GM12878 (cell line): ENCODE data around the gene ASPM. TPM values are rescaled to one million over a fixed set of nuclear protein-coding genes. Genes with fewer than 3 reads are reported as not detected.

Experiments used
- BACH1 ChIP-seq: fragments of 450-650 bp; IDR thresholded peaks from 2 replicates; pipeline ENCODE4 v1.6.1; 2017; ENCODE audit warnings: mild to moderate bottlenecking, borderline replicate concordance
- FOXM1 ChIP-seq: IDR thresholded peaks from 2 replicates; pipeline ENCODE4 v1.6.1; 2012; ENCODE audit warnings: low read depth, mild to moderate bottlenecking, inconsistent platforms, low read length, moderate library complexity
- JUND ChIP-seq: IDR thresholded peaks from 2 replicates; pipeline ENCODE4 v1.6.1; 2012; ENCODE audit warnings: low read depth, mild to moderate bottlenecking, low read length, improper control_type of control experiment, moderate library complexity
- WRNIP1 ChIP-seq: IDR thresholded peaks from 2 replicates; pipeline ENCODE4 v1.6.1; 2011; ENCODE audit warnings: low read depth, low read length, improper control_type of control experiment, borderline replicate concordance
- YY1 ChIP-seq: IDR thresholded peaks from 2 replicates; pipeline ENCODE4 v1.6.1; 2011; ENCODE audit warnings: low read depth, mild to moderate bottlenecking, low read length
- ZNF384 ChIP-seq: IDR thresholded peaks from 2 replicates; pipeline ENCODE4 v1.6.1; 2012; ENCODE audit warnings: low read depth, mild to moderate bottlenecking, low read length, improper control_type of control experiment, borderline replicate concordance
- polyA plus RNA-seq, 11 experiments: library from polyadenylated mRNA; depleted of rRNA in 4 of 11; unstranded in 6 of 11; stranded (reverse) in 5 of 11; fragments of >200 nt; fragmentation: Nextera tagmentation in 4 of 11; fragmentation: Illumina TruSeq in 1 of 11; extraction: Ambion mirVana in 4 of 11; extraction: Trizol in 1 of 11; gene quantifications; 1 replicate in 1 of 11; 2 replicates in 10 of 11; pipeline versions ENCODE4 v1.2.1 to v1.2.3, GENCODE V29; 2011 to 2016; ENCODE audit warnings: inconsistent platforms in 2 of 11, missing spikeins in 2 of 11, low read depth in 1 of 11
- total RNA-seq, 4 experiments: library from RNA; depleted of rRNA in 3 of 4; stranded (reverse); fragments of >200 nt in 3 of 4; fragmentation: Illumina TruSeq in 1 of 4; extraction: Trizol in 1 of 4; gene quantifications; 2 replicates each; pipeline versions ENCODE4 v1.2.1 to v1.2.3, GENCODE V29; 2013 to 2021
- TF ChIP-seq, protein P1 (sequence below): IDR thresholded peaks from 2 replicates; pipeline ENCODE4 v1.6.1; 2012; ENCODE audit warnings: improper control_type of control experiment, low read depth, low read length; ENCODE audit not compliant: insufficient replicate concordance
- TF ChIP-seq, protein P2 (sequence below): IDR thresholded peaks from 2 replicates; pipeline ENCODE4 v1.6.1; 2012; ENCODE audit warnings: low read length, inconsistent platforms

Gene ASPM
- total and polyA plus RNA-seq, 10 of the 15 experiments (the other 5 are each of a cell fraction or from before 2014, with no cell fraction given): 16.2 to 54.9 (median 26.4) TPM

DNA sequence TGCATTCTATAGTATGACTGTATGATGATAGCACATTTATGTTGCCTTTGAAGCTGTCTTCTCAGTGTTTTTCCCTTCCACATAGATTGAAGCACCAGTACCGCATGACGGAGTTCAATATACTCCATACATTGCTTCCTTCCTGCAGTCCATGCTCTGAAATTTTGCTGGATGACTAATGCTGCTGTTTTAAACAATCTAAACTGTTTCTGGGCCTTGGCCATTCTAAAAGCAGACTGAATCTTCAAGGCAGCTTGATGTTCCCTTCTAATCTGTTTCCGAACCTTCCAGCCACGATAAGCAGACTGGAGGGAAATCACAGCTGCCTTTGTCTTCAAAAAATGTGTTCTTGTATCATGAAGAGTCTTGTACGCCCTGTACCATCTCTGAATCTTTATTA lies 43.2 kb downstream of the ASPM start (continued):
- TF ChIP-seq WRNIP1 (no peak), FOXM1 (no peak), ZNF384 (no peak), JUND (no peak), YY1 (no peak), BACH1 (no peak)
- TF ChIP-seq, protein P1, sequence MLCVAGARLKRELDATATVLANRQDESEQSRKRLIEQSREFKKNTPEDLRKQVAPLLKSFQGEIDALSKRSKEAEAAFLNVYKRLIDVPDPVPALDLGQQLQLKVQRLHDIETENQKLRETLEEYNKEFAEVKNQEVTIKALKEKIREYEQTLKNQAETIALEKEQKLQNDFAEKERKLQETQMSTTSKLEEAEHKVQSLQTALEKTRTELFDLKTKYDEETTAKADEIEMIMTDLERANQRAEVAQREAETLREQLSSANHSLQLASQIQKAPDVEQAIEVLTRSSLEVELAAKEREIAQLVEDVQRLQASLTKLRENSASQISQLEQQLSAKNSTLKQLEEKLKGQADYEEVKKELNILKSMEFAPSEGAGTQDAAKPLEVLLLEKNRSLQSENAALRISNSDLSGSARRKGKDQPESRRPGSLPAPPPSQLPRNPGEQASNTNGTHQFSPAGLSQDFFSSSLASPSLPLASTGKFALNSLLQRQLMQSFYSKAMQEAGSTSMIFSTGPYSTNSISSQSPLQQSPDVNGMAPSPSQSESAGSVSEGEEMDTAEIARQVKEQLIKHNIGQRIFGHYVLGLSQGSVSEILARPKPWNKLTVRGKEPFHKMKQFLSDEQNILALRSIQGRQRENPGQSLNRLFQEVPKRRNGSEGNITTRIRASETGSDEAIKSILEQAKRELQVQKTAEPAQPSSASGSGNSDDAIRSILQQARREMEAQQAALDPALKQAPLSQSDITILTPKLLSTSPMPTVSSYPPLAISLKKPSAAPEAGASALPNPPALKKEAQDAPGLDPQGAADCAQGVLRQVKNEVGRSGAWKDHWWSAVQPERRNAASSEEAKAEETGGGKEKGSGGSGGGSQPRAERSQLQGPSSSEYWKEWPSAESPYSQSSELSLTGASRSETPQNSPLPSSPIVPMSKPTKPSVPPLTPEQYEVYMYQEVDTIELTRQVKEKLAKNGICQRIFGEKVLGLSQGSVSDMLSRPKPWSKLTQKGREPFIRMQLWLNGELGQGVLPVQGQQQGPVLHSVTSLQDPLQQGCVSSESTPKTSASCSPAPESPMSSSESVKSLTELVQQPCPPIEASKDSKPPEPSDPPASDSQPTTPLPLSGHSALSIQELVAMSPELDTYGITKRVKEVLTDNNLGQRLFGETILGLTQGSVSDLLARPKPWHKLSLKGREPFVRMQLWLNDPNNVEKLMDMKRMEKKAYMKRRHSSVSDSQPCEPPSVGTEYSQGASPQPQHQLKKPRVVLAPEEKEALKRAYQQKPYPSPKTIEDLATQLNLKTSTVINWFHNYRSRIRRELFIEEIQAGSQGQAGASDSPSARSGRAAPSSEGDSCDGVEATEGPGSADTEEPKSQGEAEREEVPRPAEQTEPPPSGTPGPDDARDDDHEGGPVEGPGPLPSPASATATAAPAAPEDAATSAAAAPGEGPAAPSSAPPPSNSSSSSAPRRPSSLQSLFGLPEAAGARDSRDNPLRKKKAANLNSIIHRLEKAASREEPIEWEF: no peak
- TF ChIP-seq, protein P2, sequence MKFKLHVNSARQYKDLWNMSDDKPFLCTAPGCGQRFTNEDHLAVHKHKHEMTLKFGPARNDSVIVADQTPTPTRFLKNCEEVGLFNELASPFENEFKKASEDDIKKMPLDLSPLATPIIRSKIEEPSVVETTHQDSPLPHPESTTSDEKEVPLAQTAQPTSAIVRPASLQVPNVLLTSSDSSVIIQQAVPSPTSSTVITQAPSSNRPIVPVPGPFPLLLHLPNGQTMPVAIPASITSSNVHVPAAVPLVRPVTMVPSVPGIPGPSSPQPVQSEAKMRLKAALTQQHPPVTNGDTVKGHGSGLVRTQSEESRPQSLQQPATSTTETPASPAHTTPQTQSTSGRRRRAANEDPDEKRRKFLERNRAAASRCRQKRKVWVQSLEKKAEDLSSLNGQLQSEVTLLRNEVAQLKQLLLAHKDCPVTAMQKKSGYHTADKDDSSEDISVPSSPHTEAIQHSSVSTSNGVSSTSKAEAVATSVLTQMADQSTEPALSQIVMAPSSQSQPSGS: no peak
